Fibroblast of mammary gland (primary cell): ENCODE results near the gene ARX.

Experiments
- DNase-seq: peaks from one replicate; pipeline ENCODE4 v3.0.0-alpha.2; 2010; ENCODE audit warnings: low read depth
- H3K4me3 ChIP-seq: 2 replicates; pipeline ENCODE4 v1.5.1; 2011; ENCODE audit warnings: low read depth, mild to moderate bottlenecking, low read length, moderate library complexity; ENCODE audit not compliant: control insufficient read depth
- TF ChIP-seq, protein P1 (sequence below): conservative IDR thresholded peaks from 2 replicates; pipeline ENCODE4 v1.5.1; 2011; ENCODE audit warnings: low read depth, low read length, inconsistent platforms; ENCODE audit not compliant: control insufficient read depth, insufficient read depth

ARX gene

DNA sequence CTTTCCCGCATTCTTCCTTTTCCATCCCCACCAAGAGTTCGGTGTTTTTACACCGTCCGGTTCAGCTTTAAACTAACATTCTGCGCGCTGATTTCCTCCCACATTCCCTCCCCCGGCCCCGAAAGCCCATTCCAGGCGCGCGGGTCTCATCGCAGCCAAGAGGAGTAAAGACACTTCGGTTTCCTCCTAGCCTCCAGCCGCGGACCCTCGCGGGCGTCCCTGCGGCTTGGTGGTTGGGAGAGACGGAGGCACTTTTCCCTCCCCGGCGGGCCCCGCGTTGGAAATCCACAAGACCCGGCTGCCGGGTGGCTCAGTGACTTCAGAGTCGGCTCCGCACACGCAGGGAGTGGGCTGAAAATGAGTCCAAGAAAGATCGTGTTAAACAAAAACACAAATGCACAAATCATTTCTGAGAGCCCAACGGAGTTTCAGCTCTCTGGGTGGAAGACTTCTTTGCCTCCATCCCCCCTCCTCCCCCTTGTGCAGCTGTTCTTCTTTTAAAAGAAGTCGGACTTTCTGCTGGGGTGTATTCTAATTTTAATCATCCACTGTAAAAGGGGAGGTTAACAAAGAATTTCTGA lies 2.0 kb upstream of the ARX start:
- H3K4me3 ChIP-seq: no peak overlapping the region
- no peak for DNase-seq
- TF ChIP-seq, protein P1, sequence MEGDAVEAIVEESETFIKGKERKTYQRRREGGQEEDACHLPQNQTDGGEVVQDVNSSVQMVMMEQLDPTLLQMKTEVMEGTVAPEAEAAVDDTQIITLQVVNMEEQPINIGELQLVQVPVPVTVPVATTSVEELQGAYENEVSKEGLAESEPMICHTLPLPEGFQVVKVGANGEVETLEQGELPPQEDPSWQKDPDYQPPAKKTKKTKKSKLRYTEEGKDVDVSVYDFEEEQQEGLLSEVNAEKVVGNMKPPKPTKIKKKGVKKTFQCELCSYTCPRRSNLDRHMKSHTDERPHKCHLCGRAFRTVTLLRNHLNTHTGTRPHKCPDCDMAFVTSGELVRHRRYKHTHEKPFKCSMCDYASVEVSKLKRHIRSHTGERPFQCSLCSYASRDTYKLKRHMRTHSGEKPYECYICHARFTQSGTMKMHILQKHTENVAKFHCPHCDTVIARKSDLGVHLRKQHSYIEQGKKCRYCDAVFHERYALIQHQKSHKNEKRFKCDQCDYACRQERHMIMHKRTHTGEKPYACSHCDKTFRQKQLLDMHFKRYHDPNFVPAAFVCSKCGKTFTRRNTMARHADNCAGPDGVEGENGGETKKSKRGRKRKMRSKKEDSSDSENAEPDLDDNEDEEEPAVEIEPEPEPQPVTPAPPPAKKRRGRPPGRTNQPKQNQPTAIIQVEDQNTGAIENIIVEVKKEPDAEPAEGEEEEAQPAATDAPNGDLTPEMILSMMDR: no peak

DNA sequence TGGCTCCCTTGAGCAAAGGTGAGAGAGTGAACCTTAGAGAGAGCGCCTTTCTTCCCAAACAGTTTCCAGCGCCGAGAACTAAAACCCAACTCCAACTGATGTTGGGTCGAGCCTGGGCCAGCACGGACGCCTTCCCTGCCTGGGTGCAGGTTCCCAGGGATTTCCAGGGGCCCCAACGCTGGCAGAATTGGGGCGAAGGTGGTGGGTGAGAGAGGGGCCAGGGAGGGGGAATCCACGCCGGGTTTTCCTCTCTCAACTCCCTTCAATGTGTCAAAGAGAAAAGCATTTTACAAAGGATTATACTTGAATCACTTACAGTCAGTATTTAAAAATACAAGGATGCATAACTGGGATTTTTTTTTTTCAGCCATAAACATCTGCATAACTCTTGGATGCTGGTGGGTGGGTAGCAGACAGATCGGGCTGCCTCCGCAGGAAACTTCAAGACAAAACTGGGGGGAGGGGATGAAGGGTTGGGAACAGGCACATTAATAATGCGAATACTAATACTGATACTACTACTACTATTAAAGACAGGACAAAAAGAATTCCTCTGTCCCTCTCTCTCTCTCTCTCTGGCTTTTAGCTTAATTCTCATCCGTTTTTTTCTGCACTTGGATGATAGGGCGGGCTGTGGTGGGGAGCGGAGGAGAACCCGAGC lies 1.3 kb upstream of the ARX start:
- no peak for DNase-seq
- TF ChIP-seq, protein P1: no peak
- H3K4me3 ChIP-seq: no peak overlapping the region

DNA sequence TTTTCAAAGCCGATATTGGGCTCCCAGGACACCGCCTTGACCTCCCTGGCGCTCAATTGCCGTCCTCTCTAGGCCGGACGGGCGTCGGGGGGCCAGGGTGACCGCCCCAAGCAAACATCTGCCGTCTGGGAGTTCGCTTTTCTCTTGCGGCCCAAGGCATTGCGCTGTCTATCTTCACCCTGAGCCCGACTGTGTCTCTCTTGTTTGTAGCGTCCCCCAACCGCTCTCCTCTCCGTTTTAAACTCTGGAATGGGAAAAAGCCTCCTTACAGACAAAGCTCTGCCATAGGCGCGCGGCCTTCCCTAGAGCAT lies 551 bp upstream of the ARX start:
- TF ChIP-seq, protein P1: no peak
- H3K4me3 ChIP-seq: no peak overlapping the region
- DNase-seq: no peak

DNA sequence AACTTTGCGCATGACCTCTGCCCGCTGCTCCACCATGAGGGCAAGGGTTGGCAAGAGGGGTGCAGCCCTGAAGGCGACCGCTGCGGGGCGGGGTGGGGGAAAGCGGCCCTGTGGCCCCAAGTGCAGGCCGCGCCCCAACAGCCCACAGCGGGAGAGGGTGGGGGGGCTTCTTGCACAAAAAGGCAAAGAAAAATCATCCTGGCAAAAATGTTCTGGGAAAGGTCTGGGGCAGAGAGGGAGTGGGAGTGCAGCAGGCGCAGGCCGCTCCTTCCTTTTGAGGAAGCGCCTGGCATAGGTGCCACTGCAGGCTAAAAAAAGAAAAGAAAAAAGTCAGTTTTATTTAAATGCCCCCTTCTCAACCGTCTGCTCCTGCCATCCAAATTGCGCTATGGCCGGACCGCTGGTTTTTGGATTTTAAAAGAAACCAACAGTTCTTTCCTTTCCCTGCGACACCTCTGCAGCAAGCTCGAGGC lies 1.4 kb downstream of the ARX start:
- TF ChIP-seq, protein P1: no peak
- no peak overlapping the region for H3K4me3 ChIP-seq
- DNase-seq: no peak

DNA sequence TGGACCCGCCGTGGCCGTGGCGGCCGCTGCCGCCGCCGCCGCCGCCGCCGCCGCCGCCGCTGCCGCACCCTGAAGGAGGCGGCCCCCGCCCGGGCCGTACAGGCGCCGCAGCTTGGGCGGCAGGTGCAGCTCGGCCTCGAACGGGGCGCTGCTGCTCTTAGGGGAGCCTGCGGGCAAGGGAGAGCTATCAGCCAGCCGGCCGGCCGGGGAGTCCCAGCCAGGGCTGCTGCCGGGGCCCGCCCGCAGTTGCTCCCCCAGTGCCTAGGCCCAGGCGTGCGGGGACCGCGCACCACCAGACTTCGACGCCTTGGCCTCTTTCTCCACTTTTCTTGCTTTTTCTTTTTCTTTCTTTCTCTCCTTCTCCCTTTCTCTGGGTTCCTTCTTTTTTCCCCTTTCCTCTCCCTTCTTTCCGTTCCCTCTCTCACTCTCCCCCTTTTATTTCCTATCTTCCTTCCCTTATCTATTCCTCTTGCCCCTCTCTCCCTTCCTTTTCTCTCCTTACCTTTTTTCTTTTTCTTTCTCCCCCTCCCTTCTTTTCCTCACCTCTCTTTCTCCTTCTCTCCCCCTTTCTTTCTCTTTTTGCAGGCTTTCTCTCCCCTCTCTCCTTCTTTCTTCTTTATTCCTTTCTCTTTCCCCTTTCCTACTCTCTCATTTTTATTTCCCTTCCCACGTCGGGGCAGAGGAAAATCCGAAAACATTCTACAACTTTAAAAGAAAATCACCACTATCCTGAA lies 2.0 kb downstream of the ARX start:
- TF ChIP-seq, protein P1: no peak
- DNase-seq: no peak
- no peak overlapping the region for H3K4me3 ChIP-seq

DNA sequence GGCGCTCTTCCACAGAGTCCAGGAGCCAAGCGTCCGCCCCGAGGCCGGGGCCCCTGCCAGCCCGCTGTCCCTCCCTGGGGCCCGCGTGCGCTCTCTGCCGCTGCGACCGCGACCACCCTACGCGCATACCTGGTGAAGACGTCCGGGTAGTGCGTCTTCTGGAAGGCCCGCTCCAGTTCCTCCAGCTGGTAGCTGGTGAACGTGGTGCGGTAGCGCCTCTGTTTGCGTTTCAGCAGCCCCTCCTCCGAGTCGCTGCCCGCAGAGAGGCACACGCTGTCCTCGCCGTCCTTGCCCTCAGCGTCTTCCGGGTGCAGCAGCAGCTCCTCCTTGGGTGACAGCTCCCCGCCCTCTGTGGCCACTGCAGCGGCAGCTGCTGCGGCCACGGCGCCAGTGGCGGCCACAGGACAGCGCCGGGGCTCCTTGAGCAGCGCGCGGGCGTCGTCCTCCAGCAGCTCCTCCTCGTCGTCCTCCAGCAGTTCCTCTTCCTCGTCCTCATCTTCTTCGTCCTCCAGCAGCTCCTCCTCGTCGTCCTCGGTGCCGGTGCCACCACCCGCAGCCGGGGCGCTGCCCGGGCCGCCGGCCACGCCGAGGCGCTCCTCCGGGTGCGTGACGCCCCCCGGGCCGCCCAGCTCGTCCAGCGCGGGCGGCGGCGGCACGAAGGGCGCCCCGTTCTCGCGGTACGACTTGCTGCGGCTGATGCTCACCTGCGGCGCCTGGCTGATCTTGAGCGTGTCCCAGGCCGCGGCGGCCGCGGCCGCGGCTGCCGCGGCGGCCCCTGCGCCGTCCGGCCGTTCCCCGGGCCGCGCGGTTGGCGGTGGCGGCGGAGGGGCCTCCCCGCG lies 2.8 kb downstream of the ARX start:
- TF ChIP-seq, protein P1: no peak
- no peak for DNase-seq
- H3K4me3 ChIP-seq: no peak overlapping the region
